ENCODE results near the gene CTDNEP1. TPM values are rescaled to one million over a fixed set of nuclear protein-coding genes. Genes with fewer than 3 reads are reported as not detected.
A peak's percentile ranks its signal among the peaks of the same experiment; 100 is the strongest.

CTDNEP1 gene
- total and polyA plus RNA-seq, 2 donors (not counting 3 experiments of a cell fraction or from before 2014, with no cell fraction given): 130 to 143 TPM

- peak overlapping the region; percentile 40 for H3K9ac ChIP-seq (replicated peaks; ENCODE audit: extremely low read depth, insufficient read depth, low read length)
- no peaks in the 10 kb centered on the region for H4K20me1 ChIP-seq (replicated peaks; ENCODE audit: control insufficient read depth, extremely low read depth, insufficient read depth, low read length)
- no peaks in the 10 kb centered on the region for H3K27me3 ChIP-seq (ENCODE audit: control insufficient read depth in 2 of 2, insufficient read depth in 2 of 2, low read length in 2 of 2)
- no peaks in the 10 kb centered on the region for H3K9me3 ChIP-seq (replicated peaks; ENCODE audit: control insufficient read depth, insufficient read depth, low read length)
- peaks cover 0 to 3% of the 10 kb centered on the region in 2 experiments for H3K36me3 ChIP-seq (ENCODE audit: control insufficient read depth in 2 of 2, extremely low read depth in 1 of 2, insufficient read depth in 2 of 2, low read length in 2 of 2)
- peaks cover 20% of the 10 kb centered on the region for H3K79me2 ChIP-seq (ENCODE audit: control insufficient read depth, insufficient read depth, low read length)
- no peak for TF ChIP-seq EZH2 (IDR thresholded peaks at IDR 0.05; ENCODE audit: borderline replicate concordance, low read depth, low read length, severe bottlenecking)
- TF ChIP-seq JUN (IDR thresholded peaks at IDR 0.05; ENCODE audit: borderline replicate concordance, insufficient read depth, insufficient read length, low read depth): no peak
- TF ChIP-seq POLR2A (IDR thresholded peaks at IDR 0.05; ENCODE audit: low read depth, low read length): no peak
- peak overlapping the region; percentile 58 for H3K4me2 ChIP-seq (ENCODE audit: insufficient read depth, low read length)
- DNase-seq (ENCODE audit: low read depth, low spot score): no peak
- no TSS peak for BruUV-seq (replicated peaks)
- intact Hi-C loops (cut with micrococcal nuclease): no loop called here
- H3K4me1 ChIP-seq (ENCODE audit: control insufficient read depth, extremely low read depth, insufficient read depth, low read length): peaks cover 40% of the 10 kb centered on the region
- H3K27ac ChIP-seq (ENCODE audit: insufficient read depth, low read depth, low read length): no peak overlapping the region
- peak overlapping the region; percentile 52 to 56 (median 54) for H3K4me3 ChIP-seq (replicated peaks in 1 of 3; ENCODE audit: insufficient read depth in 1 of 3, low read depth in 1 of 3, low read length in 3 of 3)
- no peak for FAIRE-seq
- dilution Hi-C loops (cut with MboI; ENCODE audit: extremely low pct_ligation_motif_present, low sequenced_read_pairs): no loop called here
- H3K9me1 ChIP-seq (replicated peaks; ENCODE audit: control insufficient read depth, extremely low read depth, insufficient read depth, low read length): no peaks in the 10 kb centered on the region
- ChIA-PET POLR2A (no interaction called here), CTCF (interaction anchor here (0.6 to 1.5 kb wide), 3 partner anchors 113 to 189 kb away, joined by 3 to 4 read pairs (median 4); no protein-coding TSS in a partner anchor)
- no peak overlapping the region for H2AFZ ChIP-seq (ENCODE audit: low read depth, low read length)
Measured at GRCh38 chr17:7216242-7217112, 35.1 kb downstream of the CTDNEP1 start.

- Histone ChIP-seq H3K9ac (replicated peaks; ENCODE audit: extremely low read depth, insufficient read depth, low read length) (no peak overlapping the region), H3K79me2 (ENCODE audit: control insufficient read depth, insufficient read depth, low read length) (peaks cover 20% of the 10 kb centered on the region), H3K4me3 (replicated peaks in 1 of 3; ENCODE audit: insufficient read depth in 1 of 3, low read depth in 1 of 3, low read length in 3 of 3) (peak overlapping the region in 1 of 3 experiments; percentile 52), H3K4me2 (ENCODE audit: insufficient read depth, low read length) (peak overlapping the region; percentile 58), H4K20me1 (replicated peaks; ENCODE audit: control insufficient read depth, extremely low read depth, insufficient read depth, low read length) (no peaks in the 10 kb centered on the region), H3K36me3 (ENCODE audit: control insufficient read depth in 2 of 2, extremely low read depth in 1 of 2, insufficient read depth in 2 of 2, low read length in 2 of 2) (no peaks in the 10 kb centered on the region), H3K9me3 (replicated peaks; ENCODE audit: control insufficient read depth, insufficient read depth, low read length) (no peaks in the 10 kb centered on the region), H3K27me3 (ENCODE audit: control insufficient read depth in 2 of 2, insufficient read depth in 2 of 2, low read length in 2 of 2) (no peaks in the 10 kb centered on the region), H3K27ac (ENCODE audit: insufficient read depth, low read depth, low read length) (no peak overlapping the region), H3K9me1 (replicated peaks; ENCODE audit: control insufficient read depth, extremely low read depth, insufficient read depth, low read length) (no peaks in the 10 kb centered on the region), H3K4me1 (ENCODE audit: control insufficient read depth, extremely low read depth, insufficient read depth, low read length) (peaks cover 39% of the 10 kb centered on the region), H2AFZ (ENCODE audit: low read depth, low read length) (no peak overlapping the region)
- BruUV-seq (replicated peaks): no TSS peak
- ChIA-PET POLR2A (interaction anchor here (0.6 kb wide), 1 partner anchor 42 kb away, joined by 4 read pairs; no protein-coding TSS in a partner anchor), CTCF (interaction anchor here (0.6 to 1.5 kb wide), 3 partner anchors 114 to 189 kb away, joined by 3 to 4 read pairs (median 4); no protein-coding TSS in a partner anchor)
- intact Hi-C loops (cut with micrococcal nuclease): loop anchor here (2.0 kb wide), 1 partner anchor 91 kb away; the partner anchor contains the start of gene EIF5A
- TF ChIP-seq MAX (IDR thresholded peaks at IDR 0.05; ENCODE audit: insufficient read depth, insufficient read length) (peak; percentile 37), POLR2A (IDR thresholded peaks at IDR 0.05; ENCODE audit: low read depth, low read length) (no peak), POLR2AphosphoS5 (IDR thresholded peaks at IDR 0.05; ENCODE audit: insufficient read depth, low read depth, low read length) (no peak)
- FAIRE-seq: no peak
- no peak for DNase-seq (ENCODE audit: low read depth, low spot score)
- dilution Hi-C loops (cut with MboI; ENCODE audit: extremely low pct_ligation_motif_present, low sequenced_read_pairs): no loop called here
Measured at GRCh38 chr17:7215652-7216180, 35.8 kb downstream of the CTDNEP1 start.

Data from endothelial cell of umbilical vein (primary cell).